Liver (tissue), 9 donors: Measurements from ENCODE around the gene PREX1. TPM values are rescaled to one million over a fixed set of nuclear protein-coding genes. Genes with fewer than 3 reads are reported as not detected.

Source experiments
- DNase-seq: peaks from one replicate; pipeline ENCODE4 v3.0.0-alpha.2; 2017; ENCODE audit warnings: low spot score
- H3K27ac ChIP-seq, 2 donors: one replicate each; pipeline ENCODE4 v1.7.0; 2013; ENCODE audit warnings: inconsistent platforms in 2 of 2, low read length in 2 of 2, control low read depth in 1 of 2, low read depth in 1 of 2, mild to moderate bottlenecking in 1 of 2
- H3K27me3 ChIP-seq, 4 donors: one replicate each; pipeline versions ENCODE4 v1.6.1 to v1.7.0; 2013; ENCODE audit warnings: low read length in 3 of 4, inconsistent platforms in 1 of 4, mild to moderate bottlenecking in 1 of 4, moderate library complexity in 1 of 4; ENCODE audit not compliant: control insufficient read depth in 4 of 4, insufficient read depth in 4 of 4
- H3K36me3 ChIP-seq, 4 donors: one replicate each; pipeline versions ENCODE4 v1.6.1 to v1.7.0; 2013; ENCODE audit warnings: low read length in 3 of 4, mild to moderate bottlenecking in 3 of 4, low read depth in 1 of 4, moderate library complexity in 1 of 4; ENCODE audit not compliant: control insufficient read depth in 4 of 4, insufficient read depth in 3 of 4
- H3K4me1 ChIP-seq, 4 donors: one replicate each; pipeline versions ENCODE4 v1.6.1 to v1.7.0; 2013; ENCODE audit warnings: low read length in 3 of 4, mild to moderate bottlenecking in 3 of 4, moderate library complexity in 1 of 4; ENCODE audit not compliant: control insufficient read depth in 4 of 4, insufficient read depth in 4 of 4
- H3K4me3 ChIP-seq, 3 donors: one replicate each; pipeline versions ENCODE4 v1.6.1 to v1.7.0; 2013; ENCODE audit warnings: low read length in 3 of 3, control low read depth in 1 of 3, low read depth in 1 of 3, mild to moderate bottlenecking in 1 of 3
- H3K9ac ChIP-seq, 2 donors: one replicate each; pipeline ENCODE4 v1.7.0; 2013; ENCODE audit warnings: low read length in 2 of 2, mild to moderate bottlenecking in 2 of 2, moderate library complexity in 2 of 2, control low read depth in 1 of 2, low read depth in 1 of 2
- H3K9me3 ChIP-seq, 4 donors: one replicate each; pipeline versions ENCODE4 v1.6.1 to v1.7.0; 2013; ENCODE audit warnings: low read length in 3 of 4; ENCODE audit not compliant: control insufficient read depth in 4 of 4
- CTCF ChIP-seq: fragments of 150-350 bp; IDR thresholded peaks from 2 replicates; pipeline ENCODE4 v1.5.1; 2017; ENCODE audit warnings: improper control_type of control experiment, low read depth, low read length; ENCODE audit not compliant: missing input control
- EGR1 ChIP-seq, 2 donors: IDR thresholded peaks; 2 replicates each; pipeline ENCODE4 v1.6.1; 2016 to 2018; ENCODE audit warnings: antibody characterized with exemption in 2 of 2, low read depth in 2 of 2
- FOXA1 ChIP-seq: IDR thresholded peaks from 2 replicates; pipeline ENCODE4 v1.6.1; 2016; ENCODE audit warnings: antibody characterized with exemption
- FOXA2 ChIP-seq: IDR thresholded peaks from 2 replicates; pipeline ENCODE4 v1.6.1; 2016; ENCODE audit warnings: antibody characterized with exemption
- GABPA ChIP-seq, 2 donors: IDR thresholded peaks in 1 of 2; conservative IDR thresholded peaks in 1 of 2; 2 replicates each; pipeline ENCODE4 v1.6.1; 2016; ENCODE audit warnings: antibody characterized with exemption in 2 of 2, mild to moderate bottlenecking in 1 of 2, moderate library complexity in 1 of 2
- HNF4A ChIP-seq, 2 donors: conservative IDR thresholded peaks; 2 replicates each; pipeline ENCODE4 v1.6.1; 2016; ENCODE audit warnings: antibody characterized with exemption in 2 of 2, mild to moderate bottlenecking in 2 of 2
- HNF4G ChIP-seq: IDR thresholded peaks from 2 replicates; pipeline ENCODE4 v1.6.1; 2016; ENCODE audit warnings: antibody characterized with exemption
- JUND ChIP-seq, 2 donors: IDR thresholded peaks; 2 replicates each; pipeline ENCODE4 v1.6.1; 2016; ENCODE audit warnings: antibody characterized with exemption in 2 of 2
- MAX ChIP-seq: IDR thresholded peaks from 2 replicates; pipeline ENCODE4 v1.6.1; 2016; ENCODE audit warnings: antibody characterized with exemption
- NR2F2 ChIP-seq: IDR thresholded peaks from 2 replicates; pipeline ENCODE4 v1.6.1; 2016; ENCODE audit warnings: antibody characterized with exemption
- RAD21 ChIP-seq, 2 donors: IDR thresholded peaks; 2 replicates each; pipeline ENCODE4 v1.6.1; 2016; ENCODE audit warnings: antibody characterized with exemption in 2 of 2, mild to moderate bottlenecking in 2 of 2
- RXRA ChIP-seq, 2 donors: IDR thresholded peaks; 2 replicates each; pipeline ENCODE4 v1.6.1; 2017 to 2018; ENCODE audit warnings: antibody characterized with exemption in 2 of 2, mild to moderate bottlenecking in 1 of 2
- TAF1 ChIP-seq: conservative IDR thresholded peaks from 2 replicates; pipeline ENCODE4 v1.6.1; 2016; ENCODE audit warnings: antibody characterized with exemption, mild to moderate bottlenecking
- YY1 ChIP-seq: IDR thresholded peaks from 2 replicates; pipeline ENCODE4 v1.6.1; 2016; ENCODE audit warnings: antibody characterized with exemption, mild to moderate bottlenecking
- WGBS: extraction: QIAGEN DNeasy Blood & Tissue Kit; methylation state at CpG from one replicate; pipeline ENCODE4 v1.1.7; 2013; 5-methylcytosine and 5-hydroxymethylcytosine counted together
- polyA plus RNA-seq, 2 donors: library from polyadenylated mRNA; stranded (reverse) in 1 of 2; unstranded in 1 of 2; fragments of 200-250 nt in 1 of 2; fragments of >200 nt in 1 of 2; fragmentation: Nextera tagmentation in 1 of 2; extraction: Ambion mirVana in 1 of 2; gene quantifications; one replicate each; pipeline versions ENCODE4 v1.2.1 to v1.2.3, GENCODE V29; 2013 to 2015
- total RNA-seq, 2 donors: library from RNA; depleted of rRNA; stranded (reverse); fragments of >200 nt; gene quantifications; one replicate each; pipeline ENCODE4 v1.2.3, GENCODE V29; 2014
- TF ChIP-seq, protein P1 (sequence below): IDR thresholded peaks from 2 replicates; pipeline ENCODE4 v1.6.1; 2016; ENCODE audit warnings: antibody characterized with exemption
- TF ChIP-seq, protein P2 (sequence below): IDR thresholded peaks from 2 replicates; pipeline ENCODE4 v1.6.1; 2016; ENCODE audit warnings: antibody characterized with exemption, mild to moderate bottlenecking
- donor health status: healthy.
- donor health status: healthy.
- donor health status: healthy.
- donor health status: healthy.
- donor health status: healthy.

PREX1 gene
- total and polyA plus RNA-seq, 4 donors, result 2.2 to 18.0 (median 10.8) TPM

DNA sequence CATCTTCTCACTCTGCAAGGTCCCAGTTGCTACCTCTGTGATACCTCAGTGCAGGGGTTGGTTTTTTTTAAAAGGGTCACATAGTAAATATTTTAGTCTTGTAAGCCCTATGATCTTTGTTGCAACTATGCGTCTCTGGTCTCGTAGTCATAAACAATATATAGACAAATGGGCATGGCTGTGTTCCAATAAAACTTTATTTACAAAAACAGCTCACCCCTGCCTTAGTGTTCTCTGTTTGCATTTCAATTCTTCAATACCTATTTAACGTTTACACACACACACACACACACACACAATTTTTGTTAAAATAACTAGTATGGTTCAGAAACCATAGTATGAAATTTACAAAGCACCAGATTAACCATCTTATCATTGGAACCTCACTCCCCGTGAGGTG, 216.8 kb downstream of the PREX1 start:
- Histone ChIP-seq H3K27ac (no peak overlapping the region), H3K4me1 (no peaks in the 10 kb centered on the region), H3K27me3 (peaks cover 0 to 4% (median 0%) of the 10 kb centered on the region in 4 donors), H3K36me3 (no peaks in the 10 kb centered on the region), H3K9me3 (no peaks in the 10 kb centered on the region), H3K4me3 (no peak overlapping the region), H3K9ac (no peak overlapping the region)
- DNase-seq, result no peak
- TF ChIP-seq RXRA (IDR thresholded peaks at IDR 0.05) (no peak), GABPA (IDR thresholded peaks at IDR 0.05 in 1 of 2, conservative IDR thresholded peaks at IDR 0.05 in 1 of 2) (no peak), HNF4G (no peak), JUND (IDR thresholded peaks at IDR 0.05) (no peak), EGR1 (IDR thresholded peaks at IDR 0.05; ENCODE audit: low read depth in 2 of 2) (no peak), RAD21 (IDR thresholded peaks at IDR 0.05) (no peak), MAX (no peak), HNF4A (conservative IDR thresholded peaks at IDR 0.05) (no peak)
- TF ChIP-seq, protein P1, sequence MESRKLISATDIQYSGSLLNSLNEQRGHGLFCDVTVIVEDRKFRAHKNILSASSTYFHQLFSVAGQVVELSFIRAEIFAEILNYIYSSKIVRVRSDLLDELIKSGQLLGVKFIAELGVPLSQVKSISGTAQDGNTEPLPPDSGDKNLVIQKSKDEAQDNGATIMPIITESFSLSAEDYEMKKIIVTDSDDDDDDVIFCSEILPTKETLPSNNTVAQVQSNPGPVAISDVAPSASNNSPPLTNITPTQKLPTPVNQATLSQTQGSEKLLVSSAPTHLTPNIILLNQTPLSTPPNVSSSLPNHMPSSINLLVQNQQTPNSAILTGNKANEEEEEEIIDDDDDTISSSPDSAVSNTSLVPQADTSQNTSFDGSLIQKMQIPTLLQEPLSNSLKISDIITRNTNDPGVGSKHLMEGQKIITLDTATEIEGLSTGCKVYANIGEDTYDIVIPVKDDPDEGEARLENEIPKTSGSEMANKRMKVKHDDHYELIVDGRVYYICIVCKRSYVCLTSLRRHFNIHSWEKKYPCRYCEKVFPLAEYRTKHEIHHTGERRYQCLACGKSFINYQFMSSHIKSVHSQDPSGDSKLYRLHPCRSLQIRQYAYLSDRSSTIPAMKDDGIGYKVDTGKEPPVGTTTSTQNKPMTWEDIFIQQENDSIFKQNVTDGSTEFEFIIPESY, result no peak
- WGBS, result 78% methylated on average over 4 of the region's 4 CpGs

- DNase-seq, result no peak
- TF ChIP-seq JUND (IDR thresholded peaks at IDR 0.05) (no peak), HNF4A (conservative IDR thresholded peaks at IDR 0.05) (no peak)
- H3K4me1 ChIP-seq, result no peaks in the 10 kb centered on the region
- H3K9ac ChIP-seq, result no peak overlapping the region
- no peaks in the 10 kb centered on the region for H3K9me3 ChIP-seq
- peaks cover 0 to 4% (median 0%) of the 10 kb centered on the region in 4 donors for H3K27me3 ChIP-seq
- no peak overlapping the region for H3K27ac ChIP-seq
- WGBS, result 70% methylated on average over 5 of the region's 5 CpGs
- H3K36me3 ChIP-seq, result no peaks in the 10 kb centered on the region
- H3K4me3 ChIP-seq, result no peak overlapping the region
These were observed 218.3 kb downstream of the PREX1 start for GRCh38 chr20:48609491-48609978.

DNA sequence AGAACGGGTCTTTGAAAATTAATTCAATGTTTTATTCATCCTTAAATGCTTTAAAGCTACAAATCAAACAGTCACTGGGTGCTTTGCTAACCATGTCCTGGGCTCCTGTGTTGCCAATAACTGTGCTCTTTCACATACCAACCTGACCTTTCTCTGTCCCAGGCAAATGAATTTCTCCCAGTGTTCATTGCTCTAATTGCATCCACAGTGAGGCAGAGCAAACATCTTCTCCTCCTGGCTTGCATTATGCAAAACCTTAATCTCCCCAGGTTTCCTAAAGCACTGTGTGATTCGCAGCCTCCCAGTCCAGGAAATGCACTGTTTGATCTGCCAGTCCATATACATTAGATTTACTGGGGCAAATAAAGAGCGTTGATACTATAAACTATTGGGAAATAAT, 219.0 kb downstream of the PREX1 start:
- 74% methylated on average over 3 of the region's 3 CpGs for WGBS
- DNase-seq, result no peak
- Histone ChIP-seq H3K9me3 (no peaks in the 10 kb centered on the region), H3K9ac (no peak overlapping the region), H3K4me1 (no peaks in the 10 kb centered on the region), H3K4me3 (no peak overlapping the region), H3K36me3 (no peaks in the 10 kb centered on the region), H3K27me3 (peaks cover 0 to 2% (median 0%) of the 10 kb centered on the region in 4 donors), H3K27ac (no peak overlapping the region)
- no peak for TF ChIP-seq FOXA2
- TF ChIP-seq MAX, result no peak
- no peak for TF ChIP-seq FOXA1
- TF ChIP-seq EGR1 (IDR thresholded peaks at IDR 0.05; ENCODE audit: low read depth in 2 of 2), result no peak
- TF ChIP-seq, protein P2, sequence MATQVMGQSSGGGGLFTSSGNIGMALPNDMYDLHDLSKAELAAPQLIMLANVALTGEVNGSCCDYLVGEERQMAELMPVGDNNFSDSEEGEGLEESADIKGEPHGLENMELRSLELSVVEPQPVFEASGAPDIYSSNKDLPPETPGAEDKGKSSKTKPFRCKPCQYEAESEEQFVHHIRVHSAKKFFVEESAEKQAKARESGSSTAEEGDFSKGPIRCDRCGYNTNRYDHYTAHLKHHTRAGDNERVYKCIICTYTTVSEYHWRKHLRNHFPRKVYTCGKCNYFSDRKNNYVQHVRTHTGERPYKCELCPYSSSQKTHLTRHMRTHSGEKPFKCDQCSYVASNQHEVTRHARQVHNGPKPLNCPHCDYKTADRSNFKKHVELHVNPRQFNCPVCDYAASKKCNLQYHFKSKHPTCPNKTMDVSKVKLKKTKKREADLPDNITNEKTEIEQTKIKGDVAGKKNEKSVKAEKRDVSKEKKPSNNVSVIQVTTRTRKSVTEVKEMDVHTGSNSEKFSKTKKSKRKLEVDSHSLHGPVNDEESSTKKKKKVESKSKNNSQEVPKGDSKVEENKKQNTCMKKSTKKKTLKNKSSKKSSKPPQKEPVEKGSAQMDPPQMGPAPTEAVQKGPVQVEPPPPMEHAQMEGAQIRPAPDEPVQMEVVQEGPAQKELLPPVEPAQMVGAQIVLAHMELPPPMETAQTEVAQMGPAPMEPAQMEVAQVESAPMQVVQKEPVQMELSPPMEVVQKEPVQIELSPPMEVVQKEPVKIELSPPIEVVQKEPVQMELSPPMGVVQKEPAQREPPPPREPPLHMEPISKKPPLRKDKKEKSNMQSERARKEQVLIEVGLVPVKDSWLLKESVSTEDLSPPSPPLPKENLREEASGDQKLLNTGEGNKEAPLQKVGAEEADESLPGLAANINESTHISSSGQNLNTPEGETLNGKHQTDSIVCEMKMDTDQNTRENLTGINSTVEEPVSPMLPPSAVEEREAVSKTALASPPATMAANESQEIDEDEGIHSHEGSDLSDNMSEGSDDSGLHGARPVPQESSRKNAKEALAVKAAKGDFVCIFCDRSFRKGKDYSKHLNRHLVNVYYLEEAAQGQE, result no peak
- TF ChIP-seq TAF1, result no peak
- TF ChIP-seq RXRA (IDR thresholded peaks at IDR 0.05), result no peak
- TF ChIP-seq RAD21 (IDR thresholded peaks at IDR 0.05), result no peak
- no peak for TF ChIP-seq CTCF
- TF ChIP-seq NR2F2, result no peak
- TF ChIP-seq YY1, result no peak
- no peak for TF ChIP-seq HNF4A (conservative IDR thresholded peaks at IDR 0.05)
